PC-3 (cell line): ENCODE measurements around the gene MYORG.

ENCODE experiments used
- CTCF ChIP-seq: fragments of 300-600 bp; sonication (generic); conservative IDR thresholded peaks from 2 replicates; pipeline ENCODE4 v1.5.1; 2017; ENCODE audit warnings: antibody characterized with exemption, low read depth, mild to moderate bottlenecking, low read length
- EZH2 ChIP-seq: fragments of 300-600 bp; sonication (generic); IDR thresholded peaks from one replicate; pipeline ENCODE4 v1.6.1; 2017; ENCODE audit warnings: antibody characterized with exemption, mild to moderate bottlenecking, low read length; ENCODE audit not compliant: unreplicated experiment

GRCh38 chr9:34346873-34347799, 29.6 kb downstream of the MYORG start:
- no peak for TF ChIP-seq CTCF
- TF ChIP-seq EZH2: no peak
